Measurements from ENCODE around the gene TARS3.

DNA sequence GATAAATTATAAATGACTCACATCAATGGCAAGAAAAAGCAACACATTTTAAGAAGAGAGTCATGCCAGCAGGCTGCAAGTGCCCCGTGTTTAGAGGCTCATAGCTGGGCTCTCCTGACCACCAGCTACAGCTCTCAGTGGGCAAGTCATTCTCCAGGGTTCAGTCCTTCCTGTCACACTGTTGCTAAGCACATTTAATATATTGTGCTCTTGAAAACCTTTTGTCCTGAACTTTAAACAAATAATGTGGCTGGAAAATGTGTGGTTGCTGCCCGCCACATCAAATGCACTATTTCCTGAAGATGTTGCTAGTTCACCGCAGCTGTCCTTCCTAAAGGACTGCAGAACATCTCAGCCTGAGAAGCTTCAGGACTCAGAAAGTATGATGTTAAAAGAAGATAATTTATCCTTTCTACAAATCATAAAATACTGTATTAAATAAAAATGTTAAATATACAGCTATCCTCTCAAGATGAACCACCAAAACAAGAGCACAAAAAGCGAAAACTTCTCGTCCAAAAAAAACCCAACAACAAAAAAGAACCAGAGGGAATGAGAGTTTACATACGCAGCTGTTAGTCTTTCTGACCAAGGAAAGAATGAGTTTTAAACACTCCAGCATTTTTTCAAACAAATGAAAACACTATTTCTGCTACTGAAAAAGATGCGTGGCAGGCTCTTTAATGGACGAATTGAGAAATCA is 951 bp downstream of the TARS3 start:
- TF ChIP-seq CTCF (IDR thresholded peaks at IDR 0.05) (no peak), POLR2A (IDR thresholded peaks at IDR 0.05) (no peak), POLR2AphosphoS5 (IDR thresholded peaks at IDR 0.05) (peak in 1 of 3 donors; percentile 17), EP300 (IDR thresholded peaks at IDR 0.05) (no peak)

Data from stomach (tissue), 4 donors.